ENCODE measurements around the gene DESI1. TPM values are rescaled to one million over a fixed set of nuclear protein-coding genes. Genes with fewer than 3 reads are reported as not detected.
"Not testable (repeated sequence)": the region's sequence is repeated elsewhere in the genome, so short reads cannot be mapped to it uniquely, and the experiment has no call there.

The DESI1 gene
- polyA plus RNA-seq, 3 donors = 7.0 to 19.6 (median 16.8) TPM

- H3K27ac ChIP-seq (ENCODE audit: low read depth, low read length) = no peak overlapping the region
Measured at GRCh38 chr22:41638748-41639147, 17.9 kb upstream of the DESI1 start.

GRCh38 chr22:41638124-41638523, 17.3 kb upstream of the DESI1 start:
- H3K27ac ChIP-seq (ENCODE audit: low read depth, low read length) = no peak overlapping the region
- WGBS, 3 donors = 87 to 89% (median 88%) methylated on average over 5 of the region's 5 CpGs

More at GRCh38 chr22:41638748-41639147, 17.9 kb upstream of the DESI1 start:
- WGBS, 3 donors = 85 to 94% (median 94%) methylated on average over 5 of the region's 5 CpGs

- not testable (repeated sequence) for H3K27ac ChIP-seq (ENCODE audit: low read depth, low read length)
- 98 to 99% (median 98%) methylated on average over 8 of the region's 8 CpGs for WGBS, 3 donors
Measured at GRCh38 chr22:41637623-41638022, 16.8 kb upstream of the DESI1 start.

- no peak overlapping the region for H3K27ac ChIP-seq (ENCODE audit: low read depth, low read length)
- 74 to 84% (median 80%) methylated on average over 7 of the region's 7 CpGs for WGBS, 3 donors
Measured at GRCh38 chr22:41636467-41636866, 15.6 kb upstream of the DESI1 start.

GRCh38 chr22:41634610-41635009, 13.8 kb upstream of the DESI1 start:
- not testable (repeated sequence) for H3K27ac ChIP-seq (ENCODE audit: low read depth, low read length)
- WGBS, 3 donors = 90 to 97% (median 96%) methylated on average over 8 of the region's 8 CpGs

GRCh38 chr22:41631615-41632014, 10.8 kb upstream of the DESI1 start:
- WGBS, 3 donors = 93 to 100% (median 99%) methylated on average over 4 to 13 of the region's 23 CpGs
- not testable (repeated sequence) for H3K27ac ChIP-seq (ENCODE audit: low read depth, low read length)

- H3K27ac ChIP-seq (ENCODE audit: low read depth, low read length) = not testable (repeated sequence)
- WGBS, 3 donors = 97% methylated on average over 16 to 23 of the region's 28 CpGs
Measured at GRCh38 chr22:41631115-41631514, 10.3 kb upstream of the DESI1 start.

GRCh38 chr22:41625577-41625976, 4.7 kb upstream of the DESI1 start:
- WGBS, 3 donors = 94 to 96% (median 95%) methylated on average over 7 of the region's 7 CpGs

GRCh38 chr22:41621911-41622179, 1.0 kb upstream of the DESI1 start:
- WGBS, 3 donors = 2 to 5% (median 4%) methylated on average over 8 of the region's 8 CpGs
- H3K27ac ChIP-seq (ENCODE audit: low read depth, low read length) = peak overlapping the region; percentile 23

More at GRCh38 chr22:41625577-41625976, 4.7 kb upstream of the DESI1 start:
- H3K27ac ChIP-seq (ENCODE audit: low read depth, low read length) = no peak overlapping the region

GRCh38 chr22:41621099-41621910, 462 bp upstream of the DESI1 start, which contains the start of gene XRCC6:
TSS of gene XRCC6 (plus strand) at chr22:41621295. CDS start at chr22:41622005, 710 bp downstream.
- H3K27ac ChIP-seq (ENCODE audit: low read depth, low read length) = peak within 1 kb of the TSS; percentile 70
- WGBS, 3 donors = 0 to 1% (median 0%) methylated on average over 70 of the region's 70 CpGs

GRCh38 chr22:41619979-41620588, 759 bp downstream of the DESI1 start:
- WGBS, 3 donors = 1 to 3% (median 3%) methylated on average over 24 of the region's 24 CpGs
- no peak overlapping the region for H3K27ac ChIP-seq (ENCODE audit: low read depth, low read length)

- H3K27ac ChIP-seq (ENCODE audit: low read depth, low read length) = no peak overlapping the region
- WGBS, 3 donors = 93 to 94% (median 93%) methylated on average over 2 of the region's 2 CpGs
Measured at GRCh38 chr22:41613456-41613855, 7.4 kb downstream of the DESI1 start.

GRCh38 chr22:41612603-41613306, 8.1 kb downstream of the DESI1 start:
- H3K27ac ChIP-seq (ENCODE audit: low read depth, low read length) = no peak overlapping the region
- WGBS, 3 donors = 94 to 96% (median 96%) methylated on average over 6 of the region's 6 CpGs

- 94 to 97% (median 96%) methylated on average over 3 of the region's 3 CpGs for WGBS, 3 donors
- no peak overlapping the region for H3K27ac ChIP-seq (ENCODE audit: low read depth, low read length)
Measured at GRCh38 chr22:41608386-41608785, 12.5 kb downstream of the DESI1 start.

- no peak overlapping the region for H3K27ac ChIP-seq (ENCODE audit: low read depth, low read length)
- 59 to 87% (median 60%) methylated on average over 4 of the region's 4 CpGs for WGBS, 3 donors
Measured at GRCh38 chr22:41603873-41604332, 16.9 kb downstream of the DESI1 start.

- H3K27ac ChIP-seq (ENCODE audit: low read depth, low read length) = no peak overlapping the region
- 87 to 92% (median 92%) methylated on average over 8 of the region's 8 CpGs for WGBS, 3 donors
Measured at GRCh38 chr22:41600976-41601375, 19.9 kb downstream of the DESI1 start.

- 87 to 90% (median 89%) methylated on average over 8 of the region's 8 CpGs for WGBS, 3 donors
- H3K27ac ChIP-seq (ENCODE audit: low read depth, low read length) = no peak overlapping the region
Measured at GRCh38 chr22:41598891-41599635, 21.8 kb downstream of the DESI1 start.

- whole genome bisulfite sequencing, 3 donors = 83 to 92% (median 85%) methylated on average over 5 of the region's 5 CpGs
- no peak overlapping the region for H3K27ac ChIP-seq (ENCODE audit: low read depth, low read length)
Measured at GRCh38 chr22:41598081-41598480, 22.8 kb downstream of the DESI1 start.

- H3K27ac ChIP-seq (ENCODE audit: low read depth, low read length) = no peak overlapping the region
- WGBS, 3 donors = 51 to 86% (median 82%) methylated on average over 2 of the region's 2 CpGs
Measured at GRCh38 chr22:41597635-41597953, 23.2 kb downstream of the DESI1 start.
